ENCODE measurements around the gene SPSB3. TPM values are rescaled to one million over a fixed set of nuclear protein-coding genes. Genes with fewer than 3 reads are reported as not detected.
A peak's percentile ranks its signal among the peaks of the same experiment; 100 is the strongest.

Gene SPSB3
- total and polyA plus RNA-seq, 9 of the 15 experiments (the other 6 are each of a cell fraction or from before 2014, with no cell fraction given), result 0.39 to 37.4 (median 7.1) TPM

- TF ChIP-seq, protein P1, sequence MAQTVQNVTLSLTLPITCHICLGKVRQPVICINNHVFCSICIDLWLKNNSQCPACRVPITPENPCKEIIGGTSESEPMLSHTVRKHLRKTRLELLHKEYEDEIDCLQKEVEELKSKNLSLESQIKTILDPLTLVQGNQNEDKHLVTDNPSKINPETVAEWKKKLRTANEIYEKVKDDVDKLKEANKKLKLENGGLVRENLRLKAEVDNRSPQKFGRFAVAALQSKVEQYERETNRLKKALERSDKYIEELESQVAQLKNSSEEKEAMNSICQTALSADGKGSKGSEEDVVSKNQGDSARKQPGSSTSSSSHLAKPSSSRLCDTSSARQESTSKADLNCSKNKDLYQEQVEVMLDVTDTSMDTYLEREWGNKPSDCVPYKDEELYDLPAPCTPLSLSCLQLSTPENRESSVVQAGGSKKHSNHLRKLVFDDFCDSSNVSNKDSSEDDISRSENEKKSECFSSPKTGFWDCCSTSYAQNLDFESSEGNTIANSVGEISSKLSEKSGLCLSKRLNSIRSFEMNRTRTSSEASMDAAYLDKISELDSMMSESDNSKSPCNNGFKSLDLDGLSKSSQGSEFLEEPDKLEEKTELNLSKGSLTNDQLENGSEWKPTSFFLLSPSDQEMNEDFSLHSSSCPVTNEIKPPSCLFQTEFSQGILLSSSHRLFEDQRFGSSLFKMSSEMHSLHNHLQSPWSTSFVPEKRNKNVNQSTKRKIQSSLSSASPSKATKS (CRISPR knock-in tag; IDR thresholded peaks at IDR 0.05), result no peak
- TF ChIP-seq ILK (tag; IDR thresholded peaks at IDR 0.05; ENCODE audit: borderline replicate concordance, low read depth) (no peak), RNF2 (IDR thresholded peaks at IDR 0.05) (peak; percentile 89), MEF2D (tag; conservative IDR thresholded peaks at IDR 0.05; ENCODE audit: low read depth) (no peak), NR4A1 (CRISPR knock-in tag; IDR thresholded peaks at IDR 0.05) (no peak), NR4A1 (tag; IDR thresholded peaks at IDR 0.05) (peak; percentile 59; the same call in 1 of the 2 replicates), TBP (optimal IDR thresholded peaks at IDR 0.05; ENCODE audit: low read depth, low read length) (peak; percentile 58), ZNF165 (CRISPR knock-in tag; IDR thresholded peaks at IDR 0.05; ENCODE audit: borderline replicate concordance) (no peak; the same call in 1 of the 2 replicates), USF2 (CRISPR knock-in tag; IDR thresholded peaks at IDR 0.05) (peak; percentile 100), PRPF4 (IDR thresholded peaks at IDR 0.05; ENCODE audit: insufficient read depth, low read depth, low read length, poor library complexity, severe bottlenecking) (no peak), SPI1 (IDR thresholded peaks at IDR 0.05; ENCODE audit: borderline replicate concordance, low read depth, low read length) (no peak), ZZZ3 (IDR thresholded peaks at IDR 0.05) (no peak), ZNF740 (CRISPR knock-in tag; IDR thresholded peaks at IDR 0.05) (no peak), ZNF740 (tag; IDR thresholded peaks at IDR 0.05) (no peak), NR1H2 (CRISPR knock-in tag; IDR thresholded peaks at IDR 0.05) (no peak), NRF1 (conservative IDR thresholded peaks at IDR 0.05 in 1 of 2, IDR thresholded peaks at IDR 0.05 in 1 of 2) (peak; percentile 12 to 47; a peak in 2 of 4 replicates), ZNF232 (CRISPR knock-in tag; IDR thresholded peaks at IDR 0.05) (peak; percentile 84; the same call in 1 of the 2 replicates), ZKSCAN1 (IDR thresholded peaks at IDR 0.05; ENCODE audit: low read depth, low read length) (peak; percentile 50; the same call in 1 of the 2 replicates), NUFIP1 (IDR thresholded peaks at IDR 0.05; ENCODE audit: partially characterized antibody) (no peak), HINFP (tag; conservative IDR thresholded peaks at IDR 0.05; ENCODE audit: low read depth) (no peak), RFX7 (CRISPR knock-in tag; IDR thresholded peaks at IDR 0.05) (no peak), ZNF561 (CRISPR knock-in tag; conservative IDR thresholded peaks at IDR 0.05) (no peak), ZNF431 (CRISPR knock-in tag; IDR thresholded peaks at IDR 0.05) (peak; percentile 63)
Measured at GRCh38 chr16:1826691-1827573, 44.6 kb upstream of the SPSB3 start, which contains the start of the genes FAHD1 and HAGH (continued).

All from K562 (cell line).